K562 (cell line): Measurements from ENCODE around the gene FBLN2. TPM values are rescaled to one million over a fixed set of nuclear protein-coding genes. Genes with fewer than 3 reads are reported as not detected.

Experiments
- ATAC-seq: fragments of 200-7000 bp; cut with Tn5 transposase; 3 replicates; pipeline ENCODE4 v1.9.1; 2020; ENCODE audit warnings: moderate library complexity
- BruUV-seq: library from RNA; stranded (reverse); fragments of 400-500 nt; replicated peaks from 2 replicates; lab custom pipeline; 2021; lab: Mats Ljungman, UMichigan
- CTCF ChIA-PET: fragments of 300-600 bp; formaldehyde crosslinking; extraction: SDS; loops from one replicate; lab custom pipeline; 2021; ENCODE audit warnings: low intra/inter-chr PET ratio; lab: Yijun Ruan, JAX
- POLR2A ChIA-PET: fragments of 300-600, 350-650 bp; sonication (Branson Sonifier 250); formaldehyde crosslinking; extraction: SDS; loops from one replicate; lab custom pipeline; 2021; ENCODE audit warnings: antibody characterized with exemption, inconsistent platforms; lab: Yijun Ruan, JAX
- DNase-seq, 4 experiments: peaks; one replicate each; pipeline versions ENCODE4 v3.0.0 to v3.0.0-alpha.2; 2011 to 2018; ENCODE audit warnings: low spot score in 3 of 4, mixed read lengths in 3 of 4; ENCODE audit errors: extremely low read depth in 1 of 4
- FAIRE-seq: peaks from 2 replicates; lab custom pipeline; 2011; peaks lifted over from hg19 to GRCh38; lab: Jason Lieb, UNC
- H2AFZ ChIP-seq: 2 replicates; pipeline ENCODE4 v1.6.0; 2011; ENCODE audit warnings: low read depth, low read length, control low read depth, inconsistent platforms
- H3K27ac ChIP-seq: fragments of 200-600 bp; 3 replicates; pipeline ENCODE4 v1.8.0; 2011; ENCODE audit warnings: low read depth, mild to moderate bottlenecking, control low read depth, inconsistent platforms, low read length, moderate library complexity, mixed read lengths; ENCODE audit errors: extremely low read depth
- H3K27me3 ChIP-seq, 2 experiments: fragments of 300-600 bp in 1 of 2; 2 replicates in 1 of 2; 3 replicates in 1 of 2; pipeline versions ENCODE4 v1.6.0 to v1.8.0; 2011; ENCODE audit warnings: inconsistent platforms in 2 of 2, low read length in 2 of 2, mild to moderate bottlenecking in 1 of 2, mixed read lengths in 1 of 2, moderate library complexity in 1 of 2; ENCODE audit not compliant: control insufficient read depth in 2 of 2, insufficient read depth in 2 of 2
- H3K36me3 ChIP-seq: fragments of 300-600 bp; 3 replicates; pipeline ENCODE4 v1.8.0; 2011; ENCODE audit warnings: mild to moderate bottlenecking, low read length, inconsistent platforms; ENCODE audit not compliant: control insufficient read depth, insufficient read depth
- H3K4me1 ChIP-seq, 2 experiments: fragments of 200-600 bp in 1 of 2; replicated peaks in 1 of 2; 2 replicates in 1 of 2; 3 replicates in 1 of 2; pipeline versions ENCODE4 v1.5.1 to v1.8.0; 2011; ENCODE audit warnings: inconsistent platforms in 2 of 2, low read length in 2 of 2, mild to moderate bottlenecking in 1 of 2, mixed read lengths in 1 of 2, moderate library complexity in 1 of 2; ENCODE audit not compliant: control insufficient read depth in 2 of 2, insufficient read depth in 2 of 2
- H3K4me2 ChIP-seq: 2 replicates; pipeline ENCODE4 v1.6.1; 2011; ENCODE audit warnings: low read length, control low read depth, inconsistent platforms, mixed read lengths; ENCODE audit not compliant: insufficient read depth
- H3K4me3 ChIP-seq: fragments of 200-600 bp; sonication (generic), shearing (Covaris generic); 2 replicates; pipeline ENCODE4 v1.5.1; 2016; ENCODE audit warnings: control low read depth, inconsistent platforms
- H3K79me2 ChIP-seq: fragments of 200-600 bp; 3 replicates; pipeline ENCODE4 v1.8.0; 2011; ENCODE audit warnings: low read length, inconsistent platforms; ENCODE audit not compliant: control insufficient read depth, insufficient read depth
- H3K9ac ChIP-seq, 2 experiments: 2 replicates each; pipeline versions ENCODE4 v1.6.0 to v1.6.1; 2011; ENCODE audit warnings: low read depth in 2 of 2, low read length in 2 of 2, control low read depth in 1 of 2, inconsistent platforms in 1 of 2, mild to moderate bottlenecking in 1 of 2, mixed read lengths in 1 of 2; ENCODE audit not compliant: insufficient read depth in 1 of 2
- H3K9me1 ChIP-seq: one replicate; pipeline ENCODE4 v1.6.0; 2011; ENCODE audit warnings: inconsistent platforms, mild to moderate bottlenecking, low read length, moderate library complexity; ENCODE audit not compliant: control insufficient read depth, insufficient read depth
- H3K9me3 ChIP-seq: replicated peaks from 2 replicates; pipeline ENCODE4 v1.5.1; 2011; ENCODE audit warnings: low read depth, low read length, inconsistent platforms; ENCODE audit not compliant: control insufficient read depth, insufficient read depth
- H4K20me1 ChIP-seq: replicated peaks from 2 replicates; pipeline ENCODE4 v1.6.1; 2011; ENCODE audit warnings: low read length, inconsistent platforms, mixed read lengths; ENCODE audit not compliant: control insufficient read depth, insufficient read depth
- MTA1 ChIP-seq: fragments of 450-650 bp; IDR thresholded peaks from 2 replicates; pipeline ENCODE4 v1.6.1; 2017; ENCODE audit warnings: borderline replicate concordance
- RBM25 ChIP-seq: fragments of 200-400 bp; formaldehyde crosslinking; IDR thresholded peaks from 2 replicates; pipeline ENCODE4 v1.6.1; 2018; ENCODE audit warnings: low read length, low read depth, moderate library complexity; ENCODE audit not compliant: severe bottlenecking
- ZNF23 ChIP-seq: fragments of 250-450 bp; sonication (Bioruptor Pico); IDR thresholded peaks from 2 replicates; pipeline ENCODE4 v1.4.0; 2020; ENCODE audit warnings: mild to moderate bottlenecking
- ZNF316 ChIP-seq: fragments of 450-650 bp; IDR thresholded peaks from 2 replicates; pipeline ENCODE4 v1.6.1; 2016
- ZNF444 ChIP-seq: fragments of 250-450 bp; sonication (Bioruptor Pico); IDR thresholded peaks from 2 replicates; pipeline ENCODE4 v1.4.0; 2020; ENCODE audit warnings: mild to moderate bottlenecking, moderate library complexity
- ZNF589 ChIP-seq: fragments of 200-800 bp; sonication (Bioruptor generic); IDR thresholded peaks from 2 replicates; pipeline ENCODE4 v1.6.1; 2016; ENCODE audit warnings: low read depth, missing genetic modification characterization, missing compliant biosample characterization
- WGBS: fragments of 100-300 bp; shearing (Covaris generic); methylation state at CpG from one replicate; pipeline ENCODE4 v1.1.6; 2016; ENCODE audit warnings: low coverage, mixed read lengths; ENCODE audit not compliant: insufficient coverage; ENCODE audit errors: missing lambda C conversion rate; 5-methylcytosine and 5-hydroxymethylcytosine counted together
- in situ Hi-C: fragments of 300-500 bp; cut with MboI; formaldehyde crosslinking; loops from 4 replicates; pipeline ENCODE4 v1.15.0; 2018; ENCODE audit warnings: inconsistent platforms, mixed read lengths
- intact Hi-C: fragments of 100-400 bp; cut with micrococcal nuclease; formaldehyde crosslinking; loops from 2 replicates; pipeline ENCODE4 v1.14.2; 2022
- polyA plus RNA-seq, 8 experiments: library from polyadenylated mRNA; depleted of rRNA in 4 of 8; stranded (reverse) in 5 of 8; unstranded in 3 of 8; fragments of >200 nt; fragmentation: Nextera tagmentation in 2 of 8; fragmentation: Illumina TruSeq in 1 of 8; extraction: Ambion mirVana in 2 of 8; extraction: Trizol in 1 of 8; gene quantifications; 2 replicates each; pipeline versions ENCODE4 v1.2.1 to v1.2.3, GENCODE V29; 2011 to 2014; ENCODE audit warnings: inconsistent platforms in 1 of 8, missing spikeins in 1 of 8
- total RNA-seq, 7 experiments: library from RNA; depleted of rRNA in 6 of 7; stranded (reverse); fragments of >200 nt in 6 of 7; fragmentation: Illumina TruSeq in 2 of 7; extraction: Trizol in 2 of 7; gene quantifications; 2 replicates each; pipeline versions ENCODE4 v1.2.1 to v1.2.3, GENCODE V29; 2011 to 2021; ENCODE audit warnings: low replicate concordance in 1 of 7
- TF ChIP-seq, protein P1 (sequence below): fragments of 250-450 bp; sonication (Bioruptor Pico); IDR thresholded peaks from 2 replicates; pipeline ENCODE4 v1.5.0; 2021; ENCODE audit warnings: mild to moderate bottlenecking, moderate library complexity

FBLN2 gene
- total and polyA plus RNA-seq, 9 of the 15 experiments (the other 6 are each of a cell fraction or from before 2014, with no cell fraction given), result 0.03 to 0.10 (median 0.04) TPM; not detected in 6

DNA sequence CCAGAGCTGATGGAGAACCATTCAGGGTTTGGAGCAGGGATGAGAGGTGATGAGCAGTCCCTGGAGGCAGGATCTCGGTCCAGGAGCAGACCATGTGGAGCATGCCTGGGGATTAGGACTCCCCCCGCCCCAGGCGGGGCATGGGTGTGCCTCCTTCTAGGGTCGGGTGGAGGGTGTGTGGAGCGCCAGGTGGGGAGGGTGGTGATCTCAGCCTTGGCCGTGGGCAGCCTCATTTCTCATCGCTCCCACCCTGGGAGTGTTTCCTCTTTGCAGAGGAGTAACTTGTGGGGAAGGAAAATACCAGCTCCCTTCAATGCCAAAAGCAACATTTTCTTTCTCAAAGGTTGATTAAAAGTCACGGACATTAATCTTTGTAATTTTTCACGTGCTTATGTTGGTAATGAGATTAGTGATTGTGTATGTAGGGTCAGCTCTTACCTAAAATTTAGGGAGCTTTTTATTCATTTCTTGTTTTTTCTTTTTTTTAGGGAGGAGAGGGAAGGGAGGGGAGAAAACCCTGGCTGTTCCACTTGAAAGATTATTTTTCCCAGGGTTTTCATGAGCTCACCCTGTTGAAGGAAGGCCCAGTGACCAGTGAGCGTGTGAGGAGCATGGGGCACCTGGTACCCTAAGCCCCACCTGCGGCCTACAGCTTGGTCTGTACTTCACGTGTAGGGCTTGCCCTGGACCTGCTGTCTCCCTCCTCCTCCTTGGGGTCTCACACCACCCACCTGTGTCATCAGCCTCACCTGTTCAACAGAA, 11.0 kb downstream of the FBLN2 start (continued):
- TF ChIP-seq, protein P1, sequence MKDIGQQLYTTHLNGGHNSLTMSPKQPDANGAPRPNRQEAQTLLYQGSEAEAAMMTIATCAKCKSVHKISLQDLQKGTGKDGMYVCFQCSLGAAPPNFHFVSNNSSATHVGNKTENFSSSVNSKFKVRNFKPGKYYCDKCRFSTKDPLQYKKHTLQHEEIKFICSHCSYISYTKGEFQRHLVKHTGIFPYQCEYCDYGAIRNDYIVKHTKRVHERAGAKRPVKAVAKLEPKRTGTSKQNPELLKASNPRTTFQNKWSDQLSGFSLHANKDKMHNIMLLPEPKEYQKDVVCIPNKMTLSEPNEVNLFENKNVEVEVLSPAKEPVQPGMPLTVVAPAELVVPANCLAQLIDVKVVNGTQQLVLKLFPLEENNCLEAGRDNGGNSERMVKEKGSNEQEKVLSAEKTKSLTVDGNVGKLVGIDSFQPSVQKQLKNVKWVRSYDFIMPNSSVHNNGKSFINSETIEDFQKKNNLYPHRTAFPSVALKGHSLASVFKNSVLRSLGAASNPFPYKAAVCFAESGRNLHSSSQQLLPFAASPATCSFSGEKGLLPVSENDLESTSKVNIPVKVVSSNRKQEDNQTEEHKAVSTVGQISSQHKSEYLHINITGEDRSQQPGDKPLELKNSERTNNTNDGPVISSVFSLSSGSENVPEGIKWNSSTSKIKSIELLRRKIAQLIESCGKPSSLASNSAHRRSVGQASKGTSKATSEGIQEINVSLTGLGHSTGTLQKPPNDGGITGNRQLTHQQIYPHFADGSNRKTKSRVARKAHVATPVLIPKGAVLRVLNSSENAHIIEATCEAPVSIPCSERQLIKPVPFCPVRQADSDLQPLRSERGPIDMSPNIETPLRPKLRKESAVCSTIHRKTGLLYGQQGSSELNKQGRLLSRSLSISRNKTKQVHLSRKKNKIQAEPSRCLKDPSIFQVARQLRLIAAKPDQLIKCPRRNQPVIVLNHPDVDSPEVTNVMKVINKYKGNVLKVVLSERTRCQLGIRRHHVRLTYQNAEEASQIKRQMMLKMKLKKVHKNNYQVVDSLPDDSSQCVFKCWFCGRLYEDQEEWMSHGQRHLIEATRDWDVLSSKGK (CRISPR knock-in tag), result no peak
- TF ChIP-seq ZNF589, result no peak
- TF ChIP-seq, all 486 proteins: peak for 0

DNA sequence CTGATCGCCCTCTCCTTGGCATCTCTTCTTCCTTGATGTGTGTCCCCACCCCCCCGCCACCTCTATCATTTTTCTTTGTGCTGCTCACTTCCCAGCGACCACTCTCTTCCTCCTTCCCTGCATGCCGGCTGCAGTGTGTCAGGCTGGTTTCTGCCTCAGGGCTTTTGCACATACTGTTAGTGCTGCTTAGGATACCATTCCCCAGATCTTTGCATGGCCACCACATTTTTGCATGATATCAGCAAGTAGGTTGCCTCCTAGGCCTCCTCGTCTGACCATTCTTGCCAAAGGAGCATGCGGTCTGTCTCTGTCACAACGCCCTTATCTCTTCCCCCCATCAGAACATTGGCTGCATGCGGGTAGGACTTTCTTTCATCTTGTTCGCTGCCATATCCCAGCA, 12.5 kb downstream of the FBLN2 start:
- no TSS peak for BruUV-seq
- TF ChIP-seq MTA1 (no peak), RBM25 (peak; percentile 4), ZNF316 (peak; percentile 27; the same call in 1 of the 2 replicates), ZNF444 (CRISPR knock-in tag) (no peak), ZNF23 (no peak)
- H3K27ac ChIP-seq, result no peak overlapping the region
- H3K9me1 ChIP-seq, result no peaks in the 10 kb centered on the region
- no peak overlapping the region for H3K9ac ChIP-seq
- WGBS, result 4% methylated on average over 9 of the region's 9 CpGs
- H3K4me3 ChIP-seq, result no peak overlapping the region
- CTCF ChIA-PET, result no interaction called here
- no peak overlapping the region for H3K4me2 ChIP-seq
- no peaks in the 10 kb centered on the region for H3K9me3 ChIP-seq
- H3K4me1 ChIP-seq, result peaks cover 6 to 14% of the 10 kb centered on the region in 2 experiments; a peak in 4 of 5 replicates
- POLR2A ChIA-PET, result interaction anchor here (0.5 to 1.3 kb wide), 4 partner anchors 10 to 94 kb away, joined by 3 read pairs; no protein-coding TSS in a partner anchor
- ATAC-seq (no peak), DNase-seq (no peak), FAIRE-seq (no peak)
- intact Hi-C loops, result no loop called here
- no peaks in the 10 kb centered on the region for H3K79me2 ChIP-seq
- in situ Hi-C loops, result no loop called here
- peaks cover 10 to 62% of the 10 kb centered on the region in 2 experiments; a peak in 3 of 5 replicates for H3K27me3 ChIP-seq
- H3K36me3 ChIP-seq, result no peaks in the 10 kb centered on the region
- H2AFZ ChIP-seq, result no peak overlapping the region
- peaks cover 5% of the 10 kb centered on the region; the same call in 1 of the 2 replicates for H4K20me1 ChIP-seq
